ENCODE measurements around the gene CSMD2. TPM values are rescaled to one million over a fixed set of nuclear protein-coding genes. Genes with fewer than 3 reads are reported as not detected.

The CSMD2 gene
- total RNA-seq, 2 donors from 2014 or later, result 0.62 to 2.8 TPM

GRCh38 chr1:33609739-33610138 is 555.3 kb downstream of the CSMD2 start:
- Mint-ChIP-seq H3K27me3 (ENCODE audit: insufficient read depth) (peaks cover 4% of the 10 kb centered on the region), H3K36me3 (ENCODE audit: low read depth) (no peaks in the 10 kb centered on the region), H3K27ac (no peak overlapping the region), H3K4me3 (no peak overlapping the region), H3K9me3 (no peaks in the 10 kb centered on the region), H3K4me1 (no peaks in the 10 kb centered on the region)
- Histone ChIP-seq H3K27me3 (ENCODE audit: control insufficient read depth, insufficient read depth, low read length, poor library complexity, severe bottlenecking) (no peaks in the 10 kb centered on the region), H3K9me3 (ENCODE audit: control insufficient read depth, low read length) (no peaks in the 10 kb centered on the region), H3K4me1 (ENCODE audit: control insufficient read depth, insufficient read depth, low read length) (no peaks in the 10 kb centered on the region), H3K27ac (ENCODE audit: low read depth, low read length) (no peak overlapping the region), H3K4me3 (ENCODE audit: low read length) (no peak overlapping the region), H3K9ac (ENCODE audit: extremely low read depth, low read length, poor library complexity, severe bottlenecking) (no peak overlapping the region), H3K36me3 (ENCODE audit: control insufficient read depth, insufficient read depth, low read length) (no peaks in the 10 kb centered on the region)
- 96 to 100% methylated on average over 2 to 5 of the region's 5 CpGs for WGBS, 2 experiments (ENCODE audit: insufficient coverage in 1 of 2, insufficient read length in 1 of 2)
- no peak for DNase-seq
- TF ChIP-seq CTCF (conservative IDR thresholded peaks at IDR 0.05), result no peak

DNA sequence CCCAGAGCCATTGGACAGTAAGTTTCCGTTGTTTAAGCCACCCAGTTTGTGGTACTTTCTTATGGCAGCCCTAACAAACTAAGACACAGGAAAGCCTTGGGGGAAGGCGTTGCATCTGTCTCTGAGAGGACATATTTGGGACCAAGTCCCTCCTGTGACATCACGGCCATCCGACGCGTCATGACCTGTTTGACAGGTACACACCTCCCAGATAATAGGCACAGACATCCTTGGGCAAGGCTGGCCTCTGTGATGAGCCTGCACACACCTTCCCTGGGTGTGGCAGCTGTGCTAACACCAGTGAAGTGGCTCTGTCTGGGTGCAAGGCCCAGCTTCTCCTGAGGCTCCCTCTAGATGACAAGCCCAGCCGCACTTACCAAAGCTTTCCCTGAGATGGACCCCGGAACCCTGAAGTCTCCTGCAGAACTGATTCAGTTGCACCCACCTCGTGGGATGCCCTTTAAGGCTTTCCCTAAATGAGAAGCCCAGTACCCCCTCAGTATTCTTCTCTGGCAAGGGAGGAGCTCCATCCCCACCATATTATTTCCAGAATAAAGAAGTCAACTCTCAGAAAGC is 556.1 kb downstream of the CSMD2 start:
- no peak overlapping the region for H3K9ac ChIP-seq (ENCODE audit: extremely low read depth, low read length, poor library complexity, severe bottlenecking)
- no peak for DNase-seq
- no peaks in the 10 kb centered on the region for H3K27me3 ChIP-seq (ENCODE audit: control insufficient read depth, insufficient read depth, low read length, poor library complexity, severe bottlenecking)
- no peak overlapping the region for H3K27ac ChIP-seq (ENCODE audit: low read depth, low read length)
- TF ChIP-seq CTCF (conservative IDR thresholded peaks at IDR 0.05), result no peak
- no peaks in the 10 kb centered on the region for H3K4me1 Mint-ChIP-seq
- no peaks in the 10 kb centered on the region for H3K36me3 ChIP-seq (ENCODE audit: control insufficient read depth, insufficient read depth, low read length)
- no peak overlapping the region for H3K27ac Mint-ChIP-seq
- no peak overlapping the region for H3K4me3 ChIP-seq (ENCODE audit: low read length)
- no peaks in the 10 kb centered on the region for H3K9me3 ChIP-seq (ENCODE audit: control insufficient read depth, low read length)
- no peaks in the 10 kb centered on the region for H3K9me3 Mint-ChIP-seq
- 92 to 93% methylated on average over 8 to 9 of the region's 9 CpGs for WGBS, 2 experiments (ENCODE audit: insufficient coverage in 1 of 2, insufficient read length in 1 of 2)
- H3K4me1 ChIP-seq (ENCODE audit: control insufficient read depth, insufficient read depth, low read length), result no peaks in the 10 kb centered on the region
- H3K36me3 Mint-ChIP-seq (ENCODE audit: low read depth), result no peaks in the 10 kb centered on the region
- peaks cover 3% of the 10 kb centered on the region for H3K27me3 Mint-ChIP-seq (ENCODE audit: insufficient read depth)
- no peak overlapping the region for H3K4me3 Mint-ChIP-seq

DNA sequence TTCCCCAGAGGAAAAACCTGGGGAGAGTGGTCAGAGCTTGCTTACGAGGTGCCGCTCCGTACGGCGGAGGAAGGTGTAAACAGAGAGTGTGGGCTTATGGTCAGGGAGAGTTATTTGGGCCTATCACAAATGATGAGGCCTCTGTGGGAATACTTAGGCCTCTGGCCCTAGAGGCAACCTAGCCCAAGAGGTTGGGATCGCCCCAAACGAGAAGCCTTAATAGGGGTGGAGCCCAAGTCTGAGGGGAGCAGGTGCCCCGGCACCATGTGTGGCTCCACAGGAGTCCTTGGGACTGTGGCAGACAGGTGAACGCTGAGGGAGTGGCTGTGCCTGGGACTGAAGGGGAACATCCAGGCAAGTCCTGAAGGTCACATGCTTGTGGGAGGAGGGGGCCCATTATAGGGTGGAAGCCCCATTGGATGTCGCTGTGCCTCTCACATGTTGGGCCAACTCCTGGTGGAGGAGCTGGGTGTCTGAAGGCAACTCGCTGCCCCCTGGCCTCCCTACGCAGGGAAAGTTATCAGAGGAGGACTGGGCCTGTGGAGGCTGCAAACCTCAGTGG is 557.5 kb downstream of the CSMD2 start:
- no peak for TF ChIP-seq CTCF (conservative IDR thresholded peaks at IDR 0.05)
- Mint-ChIP-seq H3K9me3 (no peaks in the 10 kb centered on the region), H3K36me3 (ENCODE audit: low read depth) (no peaks in the 10 kb centered on the region), H3K4me1 (no peaks in the 10 kb centered on the region), H3K4me3 (no peak overlapping the region), H3K27me3 (ENCODE audit: insufficient read depth) (peaks cover 3% of the 10 kb centered on the region), H3K27ac (no peak overlapping the region)
- no peaks in the 10 kb centered on the region for H3K36me3 ChIP-seq (ENCODE audit: control insufficient read depth, insufficient read depth, low read length)
- no peak overlapping the region for H3K27ac ChIP-seq (ENCODE audit: low read depth, low read length)
- WGBS, 2 experiments (ENCODE audit: insufficient coverage in 1 of 2, insufficient read length in 1 of 2), result 84 to 89% methylated on average over 6 to 12 of the region's 12 CpGs
- no peak for DNase-seq
- H3K4me1 ChIP-seq (ENCODE audit: control insufficient read depth, insufficient read depth, low read length), result no peaks in the 10 kb centered on the region
- no peak overlapping the region for H3K4me3 ChIP-seq (ENCODE audit: low read length)
- no peaks in the 10 kb centered on the region for H3K27me3 ChIP-seq (ENCODE audit: control insufficient read depth, insufficient read depth, low read length, poor library complexity, severe bottlenecking)
- H3K9ac ChIP-seq (ENCODE audit: extremely low read depth, low read length, poor library complexity, severe bottlenecking), result no peak overlapping the region
- no peaks in the 10 kb centered on the region for H3K9me3 ChIP-seq (ENCODE audit: control insufficient read depth, low read length)
